T follicular helper cell (primary cell): ENCODE data around the gene SHC2.
"Not testable (repeated sequence)": the region's sequence is repeated elsewhere in the genome, so short reads cannot be mapped to it uniquely, and the experiment has no call there.

ENCODE experiments used
- DNase-seq: peaks from one replicate; pipeline ENCODE4 v3.0.0-alpha.2; 2020; ENCODE audit warnings: low read depth

Gene SHC2

DNA sequence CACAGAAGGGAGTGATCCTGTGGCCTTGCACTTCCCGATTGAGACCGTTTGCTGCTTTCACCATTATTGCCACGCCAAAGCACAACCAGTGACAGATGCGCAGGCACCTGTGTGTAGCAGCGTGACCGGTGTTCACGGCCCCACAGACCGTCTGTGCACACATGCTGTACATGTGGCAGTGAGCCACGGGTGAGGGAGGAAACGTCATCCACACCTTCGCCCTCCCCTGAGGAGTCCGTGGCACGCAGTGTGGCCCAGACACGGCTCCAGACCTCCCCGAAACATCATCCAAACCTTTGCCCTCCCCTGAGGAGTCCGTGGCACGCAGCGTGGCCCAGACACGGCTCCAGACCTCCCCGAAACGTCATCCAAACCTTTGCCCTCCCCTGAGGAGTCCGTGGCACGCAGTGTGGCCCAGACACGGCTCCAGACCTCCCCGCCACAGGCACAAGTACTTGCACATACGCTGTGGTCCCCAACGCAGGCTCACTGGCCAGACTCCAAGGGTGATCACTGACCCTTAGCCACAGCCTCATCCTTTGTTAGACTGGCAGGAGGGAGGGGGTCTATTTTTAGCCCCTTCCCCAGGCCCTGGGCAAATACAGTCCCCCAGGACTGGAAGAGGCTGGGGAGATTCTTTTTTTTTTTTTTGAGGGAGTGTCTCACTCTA is 7.9 kb upstream of the SHC2 start:
- DNase-seq, result no peak

GRCh38 chr19:467554-467953 is 6.7 kb upstream of the SHC2 start:
- DNase-seq, result no peak

GRCh38 chr19:465056-465816 is 4.4 kb upstream of the SHC2 start:
- no peak for DNase-seq

- no peak for DNase-seq
Observed at GRCh38 chr19:464208-464545, 3.3 kb upstream of the SHC2 start.

DNA sequence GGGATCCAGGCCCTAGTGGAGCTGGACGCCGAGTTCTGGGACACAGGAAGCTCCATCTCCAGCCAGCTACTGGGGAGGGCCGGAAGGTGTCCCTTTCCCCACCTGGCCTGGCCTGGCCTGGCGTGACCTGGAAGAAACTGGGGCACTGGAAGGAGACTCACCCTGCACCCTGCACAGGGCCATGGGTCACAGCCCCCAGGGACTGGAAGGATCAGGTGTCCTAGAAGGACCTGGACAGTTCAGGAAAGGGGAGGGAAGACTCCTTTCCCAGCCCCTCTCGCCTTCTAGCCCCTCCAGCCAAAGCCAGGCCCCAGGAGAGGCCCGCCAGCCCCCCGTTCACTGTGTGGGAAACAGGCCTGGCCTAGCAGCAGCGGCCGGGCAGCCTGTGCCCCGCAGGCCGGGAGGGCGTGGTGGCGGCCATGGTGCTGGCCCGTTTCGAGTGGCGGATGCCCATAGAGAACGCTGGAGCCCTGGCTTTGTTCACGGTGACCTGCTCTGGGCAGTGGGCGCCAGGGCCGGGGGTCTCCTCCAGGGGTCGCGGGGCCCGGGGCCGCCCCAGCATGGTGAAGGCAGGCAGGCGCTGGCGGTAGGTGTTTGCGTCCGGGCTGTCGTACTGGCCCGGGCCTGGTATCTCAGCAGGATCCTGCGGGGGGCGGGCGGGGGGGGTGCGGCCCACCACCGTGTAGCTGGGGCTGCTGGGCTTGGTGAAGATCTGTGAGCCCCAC is 2.8 kb upstream of the SHC2 start:
- no peak for DNase-seq

DNA sequence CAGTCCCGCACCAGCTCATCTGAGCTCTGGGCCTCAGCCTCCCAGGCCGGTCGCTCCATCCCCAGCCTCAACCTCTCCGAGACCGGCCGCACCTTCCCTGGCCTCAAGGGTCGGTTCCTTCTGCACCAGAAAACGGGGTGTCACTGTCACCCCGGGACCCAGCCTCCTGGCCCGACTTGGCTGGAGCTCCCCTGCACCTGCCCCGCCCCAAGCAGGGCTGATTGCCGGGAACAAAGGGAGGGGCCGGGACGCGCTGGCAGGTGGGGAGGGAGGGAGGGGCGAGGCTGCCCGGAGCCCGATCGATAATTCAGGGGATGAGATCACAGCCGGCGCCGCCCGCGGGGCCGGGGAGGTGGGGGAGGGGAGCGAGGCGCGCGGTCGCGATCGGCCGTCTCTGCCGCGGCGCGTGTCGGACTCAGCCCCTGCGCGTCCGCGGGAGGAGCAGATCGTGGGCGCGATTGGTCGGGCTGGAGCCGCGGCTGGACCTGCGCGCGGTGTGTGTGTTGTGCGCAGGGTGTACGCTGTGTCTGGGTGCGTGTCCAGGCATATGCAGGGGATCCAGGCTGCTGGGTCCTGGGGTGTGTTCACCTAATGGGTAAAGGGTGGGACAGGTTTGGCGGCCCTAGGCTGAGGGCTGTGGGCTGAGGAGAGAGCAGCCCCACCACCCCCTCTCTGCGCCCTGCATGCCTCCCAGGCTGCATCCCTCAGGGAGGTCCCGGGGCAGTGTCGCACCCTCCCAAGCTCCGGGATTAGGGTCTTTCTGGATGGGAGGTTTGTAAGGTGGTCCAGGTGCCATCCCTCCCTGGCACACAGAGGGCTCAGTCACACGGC is 1.1 kb upstream of the SHC2 start:
- DNase-seq, result no peak

DNA sequence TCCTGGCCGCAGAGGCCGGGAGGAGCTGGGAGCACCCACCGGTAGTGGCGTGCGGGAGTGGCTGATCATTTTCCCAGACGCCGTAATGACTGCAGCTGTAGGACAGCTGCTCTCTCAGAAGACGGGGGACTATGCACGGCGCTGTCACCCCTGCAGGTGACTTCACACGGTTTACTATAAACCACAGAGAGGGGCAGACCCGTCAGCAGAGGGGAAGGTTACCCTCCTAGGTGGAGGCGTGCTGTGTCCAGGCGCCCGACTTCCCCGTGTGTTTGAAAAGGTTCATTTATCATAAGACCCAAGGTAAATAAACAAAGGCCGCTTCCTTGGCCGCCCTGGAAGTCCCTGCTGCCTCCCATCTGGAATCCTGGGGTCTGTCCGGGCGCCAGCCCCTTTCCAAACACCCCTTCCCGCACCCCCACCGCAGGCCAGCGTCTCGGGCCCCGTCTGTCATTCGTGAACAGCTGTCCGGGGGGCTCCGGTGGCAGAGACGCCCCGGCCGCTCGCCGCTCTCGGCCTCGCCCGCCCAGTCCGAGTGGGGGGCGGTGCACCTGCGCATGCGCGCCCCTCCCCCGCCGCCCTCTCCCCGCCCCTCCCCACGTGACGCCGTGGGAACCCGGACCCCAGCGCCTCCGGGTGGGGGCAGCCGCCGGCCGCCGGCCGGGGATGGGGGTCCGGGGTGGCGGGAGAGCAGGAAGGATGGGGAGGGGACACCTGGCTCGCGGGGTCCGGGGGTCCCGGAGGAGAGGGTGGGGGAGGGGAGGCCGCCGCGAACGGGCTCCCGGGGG is 915 bp downstream of the SHC2 start:
- no peak for DNase-seq

DNA sequence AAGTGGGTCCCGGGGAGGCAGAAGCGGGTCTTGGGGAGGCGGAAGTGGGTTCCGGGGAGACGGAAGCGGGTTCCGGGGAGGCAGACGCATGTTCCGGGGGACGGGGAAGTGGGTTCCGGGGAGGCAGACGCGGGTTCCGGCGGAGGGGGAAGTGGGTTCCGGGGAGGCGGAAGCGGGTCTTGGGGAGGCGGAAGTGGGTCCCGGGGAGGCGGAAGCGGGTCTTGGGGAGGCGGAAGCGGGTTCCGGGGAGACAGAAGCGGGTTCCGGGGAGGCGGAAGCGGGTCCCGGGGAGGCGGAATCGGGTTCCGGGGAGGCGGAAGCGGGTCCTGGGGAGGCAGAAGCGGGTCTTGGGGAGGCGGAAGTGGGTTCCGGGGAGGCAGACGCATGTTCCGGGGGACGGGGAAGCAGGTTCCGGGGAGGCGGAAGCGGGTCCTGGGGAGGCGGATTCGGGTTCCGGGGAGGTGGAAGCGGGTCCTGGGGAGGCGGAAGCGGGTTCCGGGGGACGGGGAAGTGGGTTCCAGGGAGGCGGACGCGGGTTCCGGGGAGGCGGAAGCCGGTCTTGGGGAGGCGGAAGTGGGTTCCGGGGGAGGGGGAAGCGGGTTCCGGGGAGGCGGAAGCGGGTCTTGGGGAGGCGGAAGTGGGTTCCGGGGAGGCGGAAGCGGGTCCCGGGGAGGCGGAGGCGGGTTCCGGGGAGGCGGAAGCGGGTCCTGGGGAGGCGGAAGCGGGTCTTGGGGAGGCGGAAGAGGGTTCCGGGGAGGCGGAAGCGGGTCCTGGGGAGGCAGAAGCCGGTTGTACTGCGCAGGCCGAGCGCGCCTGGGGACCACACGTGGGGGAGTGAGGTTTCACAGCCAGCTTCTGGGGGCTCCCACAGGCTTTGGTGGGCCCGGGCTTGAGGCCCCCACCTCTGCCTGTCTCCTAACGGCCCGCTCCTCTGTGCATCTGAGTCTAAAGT is 2.5 kb downstream of the SHC2 start:
- no peak for DNase-seq

DNA sequence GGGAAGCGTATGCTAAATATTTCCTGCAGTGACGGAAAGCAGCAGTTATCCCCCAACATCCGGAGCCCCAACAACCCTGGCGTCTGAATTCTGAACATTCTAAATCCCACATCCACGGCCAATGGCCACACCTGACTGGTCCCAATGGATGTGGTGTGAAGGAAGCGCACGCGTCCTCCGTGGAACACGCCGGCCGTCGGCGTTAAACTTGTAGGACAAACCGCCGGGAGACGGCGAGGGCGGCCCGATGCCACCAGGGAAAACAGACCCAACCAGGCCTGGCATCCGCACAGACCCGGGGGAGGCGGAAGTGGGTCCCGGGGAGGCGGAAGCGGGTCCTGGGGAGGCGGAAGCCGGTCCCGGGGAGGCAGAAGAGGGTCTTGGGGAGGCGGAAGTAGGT is 3.2 kb downstream of the SHC2 start:
- DNase-seq, result no peak

DNA sequence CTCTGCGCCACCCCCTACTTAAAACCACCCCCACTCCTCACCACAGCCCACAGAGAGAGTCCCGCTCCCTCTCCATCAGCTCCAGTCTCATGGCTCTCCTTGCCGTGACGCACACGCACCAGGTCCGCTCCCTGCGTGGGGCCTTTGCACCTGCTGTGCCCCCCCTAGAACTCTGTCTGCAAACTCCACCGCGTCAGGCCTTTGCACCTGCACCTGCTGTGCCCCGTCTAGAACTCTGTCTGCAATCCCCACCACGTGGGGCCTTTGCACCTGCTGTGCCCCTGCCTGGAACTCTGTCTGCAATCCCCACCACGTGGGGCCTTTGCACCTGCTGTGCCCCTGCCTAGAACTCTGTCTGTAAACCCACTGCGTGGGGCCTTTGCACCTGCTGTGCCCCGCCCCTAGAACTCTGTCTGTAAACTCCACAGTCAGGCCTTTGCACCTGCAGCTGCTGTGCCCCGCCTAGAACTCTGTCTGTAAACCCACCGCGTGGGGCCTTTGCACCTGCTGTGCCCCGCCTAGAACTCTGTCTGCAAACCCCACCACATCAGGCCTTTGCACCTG is 4.2 kb downstream of the SHC2 start:
- DNase-seq, result no peak

GRCh38 chr19:455851-456546 is 4.8 kb downstream of the SHC2 start:
- DNase-seq, result no peak

GRCh38 chr19:455031-455705 is 5.7 kb downstream of the SHC2 start:
- DNase-seq, result no peak

- no peak for DNase-seq
Observed at GRCh38 chr19:453606-454005, 7.2 kb downstream of the SHC2 start.

- no peak for DNase-seq
Observed at GRCh38 chr19:452829-453228, 8.0 kb downstream of the SHC2 start.

GRCh38 chr19:450912-451481 is 9.8 kb downstream of the SHC2 start:
- DNase-seq, result not testable (repeated sequence)

DNA sequence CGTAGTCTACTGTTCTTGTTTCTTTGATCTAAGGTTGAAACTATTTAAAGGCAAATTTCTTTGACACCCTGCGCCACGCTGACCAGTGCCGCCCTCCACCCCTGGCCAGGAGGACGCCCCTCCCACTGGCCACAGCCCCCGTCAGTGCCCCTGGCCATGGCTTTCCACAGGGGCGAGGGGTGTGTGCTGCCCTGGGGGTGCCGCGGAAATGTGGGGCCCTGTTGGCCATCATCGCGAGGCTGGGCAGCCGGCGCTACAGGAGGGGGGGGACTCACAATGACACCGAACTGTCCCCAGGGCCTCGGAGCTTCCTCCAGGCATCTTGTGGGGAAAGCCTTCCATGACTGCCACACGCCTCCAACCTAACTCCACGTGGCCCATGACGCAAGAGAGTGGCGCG is 10.9 kb downstream of the SHC2 start:
- no peak for DNase-seq

- no peak for DNase-seq
Observed at GRCh38 chr19:447816-448560, 12.8 kb downstream of the SHC2 start.

DNA sequence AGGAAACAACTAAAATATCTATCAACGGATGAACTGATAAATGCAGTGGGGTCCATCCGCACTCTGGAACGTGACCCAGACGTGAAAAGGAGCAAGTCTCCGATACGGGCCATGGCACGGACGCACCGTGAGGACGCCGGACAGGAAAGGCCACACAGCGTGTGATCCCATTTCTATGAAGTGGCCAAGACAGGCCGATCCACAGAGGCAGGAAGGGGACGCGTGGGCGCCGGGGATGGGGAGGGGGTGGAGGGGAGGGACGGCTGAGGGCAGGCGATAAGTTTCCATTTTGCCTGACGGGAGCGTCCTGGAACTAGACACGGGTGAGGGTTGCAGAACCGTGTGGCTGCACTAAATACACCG is 13.8 kb downstream of the SHC2 start:
- no peak for DNase-seq
